NCI-H446 (cell line): ENCODE measurements around the gene ITGB1BP1.

Source experiments
- DNase-seq, 2 experiments: peaks; one replicate each; lab custom pipeline; 2025; lab: John Stamatoyannopoulos, UW

The ITGB1BP1 gene

GRCh38 chr2:9424447-9425164, 1.3 kb upstream of the ITGB1BP1 start:
- DNase-seq: no peak

- DNase-seq: no peak
These were observed 569 bp upstream of the ITGB1BP1 start for GRCh38 chr2:9423922-9424272.

- peak in 1 of 2 experiments; percentile 41 for DNase-seq
These were observed 818 bp downstream of the ITGB1BP1 start for GRCh38 chr2:9422321-9423099.

GRCh38 chr2:9420495-9420894, 2.8 kb downstream of the ITGB1BP1 start:
- DNase-seq: no peak

GRCh38 chr2:9419541-9419940, 3.8 kb downstream of the ITGB1BP1 start:
- no peak for DNase-seq

GRCh38 chr2:9418746-9419145, 4.6 kb downstream of the ITGB1BP1 start:
- DNase-seq: no peak

- no peak for DNase-seq
These were observed 5.6 kb downstream of the ITGB1BP1 start for GRCh38 chr2:9417725-9418124.

GRCh38 chr2:9416962-9417316, 6.4 kb downstream of the ITGB1BP1 start:
- no peak for DNase-seq

GRCh38 chr2:9416267-9416961, 6.9 kb downstream of the ITGB1BP1 start:
- no peak for DNase-seq

GRCh38 chr2:9415516-9416169, 7.7 kb downstream of the ITGB1BP1 start:
- DNase-seq: no peak

- DNase-seq: no peak
These were observed 10.5 kb downstream of the ITGB1BP1 start for GRCh38 chr2:9412781-9413180.

GRCh38 chr2:9410108-9410507, 13.2 kb downstream of the ITGB1BP1 start:
- no peak for DNase-seq

GRCh38 chr2:9408641-9409151, 14.6 kb downstream of the ITGB1BP1 start:
- DNase-seq: peak; percentile 37 to 87

GRCh38 chr2:9407363-9407811, 15.9 kb downstream of the ITGB1BP1 start:
- no peak for DNase-seq

- no peak for DNase-seq
These were observed 16.6 kb downstream of the ITGB1BP1 start for GRCh38 chr2:9406529-9407362.

GRCh38 chr2:9405636-9406035, 17.7 kb downstream of the ITGB1BP1 start:
- DNase-seq: no peak

- no peak for DNase-seq
These were observed 18.9 kb downstream of the ITGB1BP1 start for GRCh38 chr2:9404451-9404850.

GRCh38 chr2:9403924-9404323, 19.4 kb downstream of the ITGB1BP1 start:
- DNase-seq: no peak

GRCh38 chr2:9401646-9402371, 21.5 kb downstream of the ITGB1BP1 start:
- no peak for DNase-seq

GRCh38 chr2:9401059-9401547, 22.2 kb downstream of the ITGB1BP1 start:
- no peak for DNase-seq
